ENCODE results near the gene ZDHHC20. TPM values are rescaled to one million over a fixed set of nuclear protein-coding genes. Genes with fewer than 3 reads are reported as not detected.

The ZDHHC20 gene
- total and polyA plus RNA-seq, 10 of the 15 experiments (the other 5 are each of a cell fraction or from before 2014, with no cell fraction given) = 8.6 to 57.8 (median 41.7) TPM

DNA sequence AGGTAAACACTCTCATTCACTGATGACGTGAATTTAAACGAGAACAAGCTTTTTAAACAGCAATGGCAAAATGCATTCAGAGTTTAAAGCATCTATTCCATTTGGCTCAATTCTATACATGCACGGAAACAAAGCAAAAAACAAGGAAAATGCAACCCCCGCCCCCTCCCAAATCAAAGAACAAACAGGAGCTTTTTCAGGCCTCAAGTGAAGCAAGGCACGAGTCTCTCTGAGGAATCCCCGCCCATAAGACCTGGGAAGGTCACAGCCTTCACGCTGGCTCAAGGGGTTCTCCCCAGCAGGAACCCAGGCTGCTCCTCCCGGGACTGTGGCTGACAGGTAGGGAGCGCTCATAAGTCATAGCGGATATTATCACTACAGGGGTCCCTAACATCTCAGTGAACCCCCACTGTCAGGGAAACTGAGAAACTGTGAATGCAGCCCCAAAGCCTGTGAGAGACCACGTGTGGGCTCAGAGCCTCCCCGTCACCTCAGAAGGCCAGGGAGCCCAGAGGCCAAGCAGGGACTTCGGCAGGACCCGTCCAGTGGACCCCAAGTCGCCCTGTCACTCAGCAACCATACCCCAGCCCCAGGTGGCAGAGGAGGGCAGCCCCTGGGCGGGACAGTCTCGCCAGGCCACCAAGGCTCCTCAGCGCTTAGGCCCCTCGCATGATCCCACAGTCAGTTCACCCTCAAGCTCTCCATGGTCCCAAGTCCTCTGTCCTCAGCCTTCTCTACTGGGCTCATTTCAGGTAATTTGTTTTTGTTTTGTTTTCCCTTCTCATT is 117.3 kb downstream of the ZDHHC20 start:
- ChIA-PET CTCF (interaction anchor here (0.7 kb wide), 1 partner anchor 137 kb away, joined by 3 read pairs; no protein-coding TSS in a partner anchor), POLR2A (no interaction called here), RAD21 (ENCODE audit: unreplicated experiment) (no interaction called here), SMC1A (ENCODE audit: uncharacterized antibody, unreplicated experiment) (no interaction called here)
- no TSS peak for BruUV-seq (replicated peaks)
- no peaks in the 10 kb centered on the region for H3K36me3 ChIP-seq (ENCODE audit: control insufficient read depth in 2 of 2, insufficient read depth in 2 of 2, low read length in 1 of 2)
- H2AFZ ChIP-seq (ENCODE audit: control insufficient read depth, low read depth, low read length) = no peak overlapping the region
- FAIRE-seq (no peak), ATAC-seq (no peak), DNase-seq (ENCODE audit: low read depth, low spot score) (no peak)
- H4K20me1 ChIP-seq (ENCODE audit: control insufficient read depth, insufficient read depth) = no peaks in the 10 kb centered on the region
- H3K9ac ChIP-seq (ENCODE audit: control insufficient read depth, insufficient read depth, low read length) = no peak overlapping the region
- H3K4me2 ChIP-seq (ENCODE audit: control insufficient read depth, insufficient read depth) = no peak overlapping the region
- WGBS (ENCODE audit: insufficient coverage, insufficient replicate concordance, low lambda C conversion rate, missing lambda C conversion rate) = 87% methylated on average over 19 of the region's 19 CpGs
- TF ChIP-seq NFXL1 (IDR thresholded peaks at IDR 0.05; ENCODE audit: borderline replicate concordance) (no peak), NR2C1 (IDR thresholded peaks at IDR 0.05) (no peak), RFX5 (IDR thresholded peaks at IDR 0.05; ENCODE audit: low read depth, low read length) (no peak), USF1 (IDR thresholded peaks at IDR 0.05; ENCODE audit: borderline replicate concordance, extremely low read length, insufficient read depth, low read depth, low read length) (no peak), JUNB (IDR thresholded peaks at IDR 0.05) (no peak), ZNF274 (IDR thresholded peaks at IDR 0.05; ENCODE audit: insufficient read depth, insufficient read length) (no peak), STAT1 (conservative IDR thresholded peaks at IDR 0.05) (no peak), ELK1 (IDR thresholded peaks at IDR 0.05; ENCODE audit: low read depth, low read length) (no peak), IRF4 (IDR thresholded peaks at IDR 0.05; ENCODE audit: low read depth, low read length) (no peak), NR2C2 (IDR thresholded peaks at IDR 0.05; ENCODE audit: borderline replicate concordance, control insufficient read depth, insufficient read length, low read depth) (no peak), WRNIP1 (IDR thresholded peaks at IDR 0.05; ENCODE audit: borderline replicate concordance, low read depth, low read length) (no peak), KLF5 (IDR thresholded peaks at IDR 0.05; ENCODE audit: partially characterized antibody) (no peak), NFYB (IDR thresholded peaks at IDR 0.05; ENCODE audit: insufficient read depth, low read depth, low read length) (no peak), EGR1 (IDR thresholded peaks at IDR 0.05; ENCODE audit: borderline replicate concordance in 1 of 2, low read depth in 2 of 2, low read length in 2 of 2) (no peak), MTA2 (IDR thresholded peaks at IDR 0.05; ENCODE audit: low read depth) (no peak), HCFC1 (IDR thresholded peaks at IDR 0.05; ENCODE audit: low read length) (no peak), BMI1 (IDR thresholded peaks at IDR 0.05; ENCODE audit: borderline replicate concordance) (no peak)
- TF ChIP-seq, protein P1, sequence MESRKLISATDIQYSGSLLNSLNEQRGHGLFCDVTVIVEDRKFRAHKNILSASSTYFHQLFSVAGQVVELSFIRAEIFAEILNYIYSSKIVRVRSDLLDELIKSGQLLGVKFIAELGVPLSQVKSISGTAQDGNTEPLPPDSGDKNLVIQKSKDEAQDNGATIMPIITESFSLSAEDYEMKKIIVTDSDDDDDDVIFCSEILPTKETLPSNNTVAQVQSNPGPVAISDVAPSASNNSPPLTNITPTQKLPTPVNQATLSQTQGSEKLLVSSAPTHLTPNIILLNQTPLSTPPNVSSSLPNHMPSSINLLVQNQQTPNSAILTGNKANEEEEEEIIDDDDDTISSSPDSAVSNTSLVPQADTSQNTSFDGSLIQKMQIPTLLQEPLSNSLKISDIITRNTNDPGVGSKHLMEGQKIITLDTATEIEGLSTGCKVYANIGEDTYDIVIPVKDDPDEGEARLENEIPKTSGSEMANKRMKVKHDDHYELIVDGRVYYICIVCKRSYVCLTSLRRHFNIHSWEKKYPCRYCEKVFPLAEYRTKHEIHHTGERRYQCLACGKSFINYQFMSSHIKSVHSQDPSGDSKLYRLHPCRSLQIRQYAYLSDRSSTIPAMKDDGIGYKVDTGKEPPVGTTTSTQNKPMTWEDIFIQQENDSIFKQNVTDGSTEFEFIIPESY (IDR thresholded peaks at IDR 0.05) = no peak
- H3K4me1 ChIP-seq (ENCODE audit: control insufficient read depth, insufficient read depth, low read length) = peaks cover 17% of the 10 kb centered on the region
- H3K27me3 ChIP-seq (replicated peaks in 1 of 2; ENCODE audit: control insufficient read depth in 2 of 2, insufficient read depth in 2 of 2, low read length in 1 of 2) = no peaks in the 10 kb centered on the region
- intact Hi-C loops (cut with micrococcal nuclease; ENCODE audit: unreplicated experiment) (no loop called here), in situ Hi-C loops (cut with MboI) (no loop called here)
- H3K4me3 ChIP-seq = no peak overlapping the region
- H3K9me3 ChIP-seq (replicated peaks; ENCODE audit: control insufficient read depth, insufficient read depth, low read length) = no peaks in the 10 kb centered on the region
- no peak overlapping the region for H3K27ac ChIP-seq (ENCODE audit: control insufficient read depth, insufficient read depth)
- H3K79me2 ChIP-seq (ENCODE audit: control insufficient read depth, insufficient read depth, low read length) = no peaks in the 10 kb centered on the region
